Activated CD4-positive, alpha-beta memory T cell treated with anti-CD3 and anti-CD28 coated beads, Interleukin-2, amount 10 ng/mL, durations not matched to agents 7 days and 5 days (primary cell): Measurements from ENCODE around the gene PCDHGA1. TPM values are rescaled to one million over a fixed set of nuclear protein-coding genes. Genes with fewer than 3 reads are reported as not detected.
"Not testable (repeated sequence)": the region's sequence is repeated elsewhere in the genome, so short reads cannot be mapped to it uniquely, and the experiment has no call there.

Source experiments
- CTCF ChIA-PET: fragments of 350-600 bp; sonication (Branson Sonifier 250); formaldehyde crosslinking; loops from one replicate; lab custom pipeline; 2021; ENCODE audit warnings: antibody characterized with exemption, inconsistent platforms; lab: Charles Lee
- POLR2A ChIA-PET: fragments of 350-600 bp; sonication (Branson Sonifier 250); formaldehyde crosslinking; loops from one replicate; lab custom pipeline; 2021; ENCODE audit warnings: antibody characterized with exemption; lab: Charles Lee
- DNase-seq: peaks from one replicate; pipeline ENCODE4 v3.0.0-alpha.2; 2020
- H3K27ac Mint-ChIP-seq: one replicate; pipeline ENCODE4 v1.8.0; 2021; ENCODE audit warnings: mild to moderate bottlenecking, mixed read lengths
- H3K27me3 Mint-ChIP-seq: one replicate; pipeline ENCODE4 v1.8.0; 2021; ENCODE audit warnings: mixed read lengths
- H3K36me3 Mint-ChIP-seq: one replicate; pipeline ENCODE4 v1.8.0; 2021; ENCODE audit warnings: low read depth, mixed read lengths
- H3K4me1 Mint-ChIP-seq: one replicate; pipeline ENCODE4 v1.8.0; 2021; ENCODE audit warnings: mixed read lengths
- H3K4me3 Mint-ChIP-seq: one replicate; pipeline ENCODE4 v1.8.0; 2021; ENCODE audit warnings: mild to moderate bottlenecking, mixed read lengths
- H3K9me3 Mint-ChIP-seq: one replicate; pipeline ENCODE4 v1.8.0; 2021; ENCODE audit warnings: mixed read lengths
- total RNA-seq, 2 experiments: library from RNA; stranded (reverse); gene quantifications; one replicate each; pipeline ENCODE4 v1.2.3, GENCODE V29; 2021

Gene PCDHGA1
- total RNA-seq, 2 experiments from 2014 or later, result 0.05 TPM; not detected in 1

DNA sequence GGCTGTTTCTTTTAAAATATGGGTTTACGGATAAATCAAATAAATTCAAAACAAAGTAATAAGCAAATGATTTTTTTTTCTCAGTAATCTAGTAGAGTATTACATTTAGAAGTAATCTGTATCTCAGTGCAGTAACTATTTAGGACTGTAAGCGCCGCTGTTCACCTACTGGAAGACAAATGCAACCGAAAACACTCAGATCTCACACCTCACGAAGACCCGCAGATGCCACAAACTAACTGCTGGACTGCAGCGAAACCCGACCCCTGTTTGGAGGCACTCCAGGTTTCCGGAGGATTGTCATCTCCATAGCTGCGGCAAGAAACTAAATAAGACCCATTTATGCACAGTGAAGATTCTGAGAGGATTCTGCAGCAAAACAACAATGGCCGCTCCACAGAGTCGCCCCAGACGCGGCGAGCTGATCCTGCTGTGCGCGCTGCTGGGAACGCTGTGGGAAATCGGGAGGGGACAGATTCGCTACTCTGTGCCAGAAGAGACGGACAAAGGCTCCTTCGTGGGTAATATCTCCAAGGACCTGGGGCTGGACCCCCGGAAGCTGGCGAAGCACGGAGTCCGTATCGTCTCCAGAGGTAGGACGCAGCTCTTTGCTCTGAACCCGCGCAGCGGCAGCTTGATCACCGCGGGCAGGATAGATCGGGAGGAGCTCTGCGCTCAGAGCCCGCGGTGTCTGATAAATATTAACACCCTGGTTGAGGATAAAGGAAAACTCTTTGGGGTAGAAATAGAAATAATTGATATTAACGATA is 62.3 kb downstream of the PCDHGA1 start, which contains the start of gene PCDHGA8:
PCDHGA8 (plus strand) TSS at position 205 of the 770 bp plus-strand sequence; CDS start at position 386, 181 bp downstream.
- H3K36me3 Mint-ChIP-seq, result peaks cover 6% of the 10 kb centered on the region
- CTCF ChIA-PET, result interaction anchor here (1.4 kb wide), 1 partner anchor 20 kb away, joined by 5 read pairs; the partner anchor contains the start of gene PCDHGA10
- POLR2A ChIA-PET, result no interaction called here

DNA sequence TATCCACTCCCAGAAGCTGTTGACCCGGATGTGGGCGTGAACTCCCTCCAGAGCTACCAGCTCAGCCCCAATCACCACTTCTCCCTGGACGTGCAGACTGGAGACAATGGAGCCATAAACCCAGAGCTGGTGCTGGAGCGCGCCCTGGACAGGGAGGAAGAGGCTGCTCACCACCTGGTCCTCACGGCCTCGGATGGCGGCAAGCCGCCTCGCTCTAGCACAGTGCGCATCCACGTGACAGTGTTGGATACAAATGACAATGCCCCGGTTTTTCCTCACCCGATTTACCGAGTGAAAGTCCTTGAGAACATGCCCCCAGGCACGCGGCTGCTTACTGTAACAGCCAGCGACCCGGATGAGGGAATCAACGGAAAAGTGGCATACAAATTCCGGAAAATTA is 63.0 kb downstream of the PCDHGA1 start:
- H3K9me3 Mint-ChIP-seq, result peaks cover 18% of the 10 kb centered on the region
- H3K27ac Mint-ChIP-seq, result no peak overlapping the region
- H3K36me3 Mint-ChIP-seq, result peaks cover 6% of the 10 kb centered on the region
- CTCF ChIA-PET, result interaction anchor here (1.4 kb wide), 1 partner anchor 19 kb away, joined by 5 read pairs; the partner anchor contains the start of gene PCDHGA10
- peaks cover 36% of the 10 kb centered on the region for H3K27me3 Mint-ChIP-seq
- POLR2A ChIA-PET, result no interaction called here
- no peak for DNase-seq
- no peak overlapping the region for H3K4me3 Mint-ChIP-seq
- H3K4me1 Mint-ChIP-seq, result no peaks in the 10 kb centered on the region

More for the DNA sequence above, 62.3 kb downstream of the PCDHGA1 start, which contains the start of gene PCDHGA8:
- H3K27ac Mint-ChIP-seq, result no peak within 1 kb of the TSS
- DNase-seq, result no peak
- H3K9me3 Mint-ChIP-seq, result peaks cover 18% of the 10 kb centered on the region
- no peak within 1 kb of the TSS for H3K4me3 Mint-ChIP-seq
- H3K27me3 Mint-ChIP-seq, result peaks cover 36% of the 10 kb centered on the region
- no peaks in the 10 kb centered on the region for H3K4me1 Mint-ChIP-seq

DNA sequence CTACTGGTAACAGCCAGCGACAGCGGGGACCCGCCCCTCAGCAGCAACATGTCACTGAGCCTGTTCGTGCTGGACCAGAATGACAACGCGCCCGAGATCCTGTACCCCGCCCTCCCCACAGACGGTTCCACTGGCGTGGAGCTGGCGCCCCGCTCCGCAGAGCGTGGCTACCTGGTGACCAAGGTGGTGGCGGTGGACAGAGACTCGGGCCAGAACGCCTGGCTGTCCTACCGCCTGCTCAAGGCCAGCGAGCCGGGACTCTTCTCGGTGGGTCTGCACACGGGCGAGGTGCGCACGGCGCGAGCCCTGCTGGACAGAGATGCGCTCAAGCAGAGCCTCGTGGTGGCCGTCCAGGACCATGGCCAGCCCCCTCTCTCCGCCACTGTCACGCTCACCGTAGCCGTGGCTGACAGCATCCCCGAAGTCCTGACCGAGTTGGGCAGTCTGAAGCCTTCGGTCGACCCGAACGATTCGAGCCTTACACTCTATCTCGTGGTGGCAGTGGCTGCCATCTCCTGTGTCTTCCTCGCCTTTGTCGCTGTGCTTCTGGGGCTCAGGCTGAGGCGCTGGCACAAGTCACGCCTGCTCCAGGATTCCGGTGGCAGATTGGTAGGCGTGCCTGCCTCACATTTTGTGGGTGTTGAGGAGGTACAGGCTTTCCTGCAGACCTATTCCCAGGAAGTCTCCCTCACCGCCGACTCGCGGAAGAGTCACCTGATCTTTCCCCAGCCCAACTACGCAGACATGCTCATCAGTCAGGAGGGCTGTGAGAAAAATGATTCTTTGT is 64.3 kb downstream of the PCDHGA1 start:
- H3K27me3 Mint-ChIP-seq, result peaks cover 39% of the 10 kb centered on the region
- POLR2A ChIA-PET, H3K27ac Mint-ChIP-seq, H3K4me1 Mint-ChIP-seq, H3K4me3 Mint-ChIP-seq, DNase-seq: not testable (repeated sequence)
- H3K36me3 Mint-ChIP-seq, result peaks cover 10% of the 10 kb centered on the region
- peaks cover 14% of the 10 kb centered on the region for H3K9me3 Mint-ChIP-seq
- CTCF ChIA-PET, result interaction anchor here (0.7 to 1.1 kb wide), 3 partner anchors 18 to 525 kb away, joined by 3 to 4 read pairs (median 3); partner anchors contain the start of gene PCDHGA10

DNA sequence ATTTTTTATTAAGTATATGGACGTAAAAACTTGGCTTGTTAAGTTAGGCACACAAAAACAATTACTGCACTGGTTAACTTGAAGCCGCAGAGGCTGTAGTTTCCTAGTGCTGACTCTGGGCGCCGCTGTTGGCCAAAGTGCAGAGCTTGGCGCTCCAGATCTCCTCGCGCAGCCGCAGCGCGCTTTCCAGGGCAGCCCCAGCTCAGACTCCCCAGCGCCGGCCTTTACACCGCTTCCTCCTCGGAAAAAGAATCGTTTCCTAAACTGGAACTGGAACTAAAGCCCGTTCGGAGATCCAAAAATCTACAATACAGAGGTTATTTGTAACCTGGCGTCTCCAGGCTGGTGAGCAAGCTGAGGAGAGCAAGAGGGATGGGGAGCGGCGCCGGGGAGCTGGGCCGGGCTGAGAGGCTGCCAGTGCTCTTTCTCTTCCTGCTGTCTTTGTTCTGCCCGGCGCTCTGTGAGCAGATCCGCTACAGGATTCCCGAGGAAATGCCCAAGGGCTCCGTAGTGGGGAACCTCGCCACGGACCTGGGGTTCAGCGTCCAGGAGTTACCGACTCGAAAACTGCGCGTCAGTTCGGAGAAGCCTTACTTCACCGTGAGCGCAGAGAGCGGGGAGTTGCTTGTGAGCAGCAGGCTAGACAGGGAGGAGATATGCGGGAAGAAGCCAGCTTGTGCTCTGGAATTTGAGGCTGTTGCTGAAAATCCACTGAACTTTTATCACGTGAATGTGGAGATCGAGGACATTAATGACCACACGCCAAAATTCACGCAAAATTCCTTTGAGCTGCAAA is 67.6 kb downstream of the PCDHGA1 start, which contains the start of gene PCDHGB5:
PCDHGB5 (plus strand) TSS at position 192 of the 796 bp plus-strand sequence; CDS start at position 373, 181 bp downstream.
- not testable (repeated sequence) for H3K27ac Mint-ChIP-seq, H3K4me3 Mint-ChIP-seq, H3K4me1 Mint-ChIP-seq
- peak; percentile 38 for DNase-seq
- CTCF ChIA-PET, result interaction anchor here (0.9 to 2.3 kb wide), 8 partner anchors 9 to 166 kb away, joined by 3 to 11 read pairs (median 5); partner anchors contain the start of genes PCDHGA10, PCDHGA11, PCDHGB3 and PCDHGB6
- peaks cover 13% of the 10 kb centered on the region for H3K36me3 Mint-ChIP-seq
- peaks cover 11% of the 10 kb centered on the region for H3K9me3 Mint-ChIP-seq
- peaks cover 41% of the 10 kb centered on the region for H3K27me3 Mint-ChIP-seq
- POLR2A ChIA-PET, result interaction anchor here (1.1 kb wide), 1 partner anchor 78 kb away, joined by 3 read pairs; the partner anchor contains the start of gene TAF7

- Mint-ChIP-seq H3K27me3 (peaks cover 46% of the 10 kb centered on the region), H3K4me3 (no peak overlapping the region), H3K27ac (no peak overlapping the region), H3K4me1 (no peaks in the 10 kb centered on the region), H3K9me3 (peaks cover 11% of the 10 kb centered on the region), H3K36me3 (peaks cover 13% of the 10 kb centered on the region)
- CTCF ChIA-PET, result interaction anchor here (1.1 to 2.3 kb wide), 3 partner anchors 22 to 114 kb away, joined by 3 to 10 read pairs (median 6); partner anchors contain the start of genes PCDHGA11 and PCDHGB3
- no peak for DNase-seq
- POLR2A ChIA-PET, result no interaction called here
Measured at GRCh38 chr5:141398608-141399007, 68.3 kb downstream of the PCDHGA1 start.

DNA sequence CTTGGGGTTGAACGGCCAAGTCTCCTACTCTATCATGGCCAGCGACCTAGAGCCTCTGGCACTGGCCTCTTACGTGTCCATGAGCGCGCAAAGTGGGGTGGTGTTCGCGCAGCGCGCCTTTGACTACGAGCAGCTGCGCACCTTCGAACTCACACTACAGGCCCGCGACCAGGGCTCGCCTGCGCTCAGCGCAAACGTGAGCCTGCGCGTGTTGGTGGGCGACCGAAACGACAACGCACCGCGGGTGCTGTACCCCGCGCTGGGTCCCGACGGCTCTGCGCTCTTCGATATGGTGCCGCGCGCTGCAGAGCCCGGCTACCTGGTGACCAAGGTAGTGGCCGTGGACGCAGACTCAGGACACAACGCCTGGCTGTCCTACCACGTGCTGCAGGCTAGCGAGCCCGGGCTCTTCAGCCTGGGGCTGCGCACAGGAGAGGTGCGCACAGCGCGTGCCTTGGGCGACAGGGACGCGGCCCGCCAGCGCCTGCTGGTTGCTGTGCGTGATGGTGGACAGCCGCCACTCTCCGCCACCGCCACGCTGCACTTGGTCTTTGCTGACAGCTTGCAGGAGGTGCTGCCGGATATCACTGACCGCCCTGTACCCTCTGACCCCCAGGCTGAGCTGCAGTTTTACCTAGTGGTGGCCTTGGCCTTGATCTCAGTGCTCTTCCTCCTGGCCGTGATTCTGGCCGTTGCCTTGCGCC is 69.4 kb downstream of the PCDHGA1 start:
- CTCF ChIA-PET, result no interaction called here
- no peak overlapping the region for H3K27ac Mint-ChIP-seq
- H3K27me3 Mint-ChIP-seq, result peaks cover 46% of the 10 kb centered on the region
- no peak overlapping the region for H3K4me3 Mint-ChIP-seq
- peaks cover 8% of the 10 kb centered on the region for H3K9me3 Mint-ChIP-seq
- POLR2A ChIA-PET, result no interaction called here
- no peaks in the 10 kb centered on the region for H3K4me1 Mint-ChIP-seq
- H3K36me3 Mint-ChIP-seq, result peaks cover 13% of the 10 kb centered on the region
- no peak for DNase-seq

DNA sequence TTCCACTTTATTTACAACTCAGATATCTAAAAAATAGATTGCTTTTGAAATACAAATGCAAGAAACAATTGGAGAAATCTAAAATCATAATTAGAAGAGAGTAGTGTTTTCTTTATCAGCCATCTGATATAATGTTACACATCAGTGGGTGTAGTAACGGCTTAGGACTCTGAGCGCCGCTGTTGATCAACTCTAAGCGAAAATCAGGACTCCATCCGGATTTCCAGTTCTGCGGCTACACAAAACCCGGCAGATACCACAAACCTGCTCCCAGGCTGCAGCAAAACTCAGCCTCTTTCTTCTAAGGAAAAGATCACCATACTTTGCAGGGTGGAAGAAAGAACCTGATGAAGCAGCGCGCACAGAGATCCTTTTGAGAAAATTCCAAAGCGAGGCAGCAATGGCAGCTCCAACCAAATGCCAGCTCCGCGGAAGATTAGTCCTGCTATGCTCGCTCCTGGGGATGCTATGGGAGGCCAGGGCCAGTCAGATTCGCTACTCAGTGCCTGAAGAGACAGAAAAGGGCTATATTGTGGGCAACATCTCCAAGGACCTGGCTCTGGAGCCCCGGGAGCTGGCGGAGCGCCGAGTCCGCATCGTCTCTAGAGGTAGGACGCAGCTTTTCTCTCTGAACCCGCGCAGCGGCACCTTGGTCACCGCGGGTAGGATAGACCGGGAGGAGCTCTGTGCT is 72.4 kb downstream of the PCDHGA1 start, which contains the start of gene PCDHGA9:
PCDHGA9 (plus strand) TSS at position 226 of the 691 bp plus-strand sequence; CDS start at position 401, 175 bp downstream.
- peaks cover 8% of the 10 kb centered on the region for H3K9me3 Mint-ChIP-seq
- no peaks in the 10 kb centered on the region for H3K4me1 Mint-ChIP-seq
- POLR2A ChIA-PET, result no interaction called here
- CTCF ChIA-PET, result interaction anchor here (0.8 to 1.6 kb wide), 4 partner anchors 11 to 119 kb away, joined by 3 to 6 read pairs (median 4); partner anchors contain the start of gene PCDHGA10
- no peak within 1 kb of the TSS for H3K4me3 Mint-ChIP-seq
- H3K36me3 Mint-ChIP-seq, result peaks cover 13% of the 10 kb centered on the region
- H3K27me3 Mint-ChIP-seq, result peaks cover 45% of the 10 kb centered on the region
- no peak within 1 kb of the TSS for H3K27ac Mint-ChIP-seq
- DNase-seq, result no peak

DNA sequence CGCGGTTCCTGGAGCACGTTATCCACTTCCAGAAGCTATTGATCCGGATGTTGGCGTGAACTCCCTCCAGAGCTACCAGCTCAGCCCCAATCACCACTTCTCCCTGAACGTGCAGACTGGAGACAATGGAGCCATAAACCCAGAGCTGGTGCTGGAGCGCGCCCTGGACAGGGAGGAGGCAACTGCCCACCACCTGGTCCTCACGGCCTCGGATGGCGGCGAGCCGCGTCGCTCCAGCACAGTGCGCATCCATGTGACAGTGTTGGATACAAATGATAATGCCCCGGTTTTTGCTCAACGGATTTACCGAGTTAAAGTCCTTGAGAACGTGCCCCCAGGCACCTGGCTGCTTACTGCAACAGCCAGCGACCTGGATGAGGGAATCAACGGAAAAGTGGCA is 73.1 kb downstream of the PCDHGA1 start:
- H3K9me3 Mint-ChIP-seq, result peaks cover 9% of the 10 kb centered on the region
- no peak overlapping the region for H3K4me3 Mint-ChIP-seq
- ChIA-PET CTCF (interaction anchor here (0.8 to 1.6 kb wide), 4 partner anchors 10 to 118 kb away, joined by 3 to 6 read pairs (median 4); partner anchors contain the start of gene PCDHGA10), POLR2A (interaction anchor here (0.7 kb wide), 1 partner anchor 18 kb away, joined by 3 read pairs; the partner anchor contains the start of gene PCDHGA11)
- H3K27me3 Mint-ChIP-seq, result peaks cover 50% of the 10 kb centered on the region
- H3K4me1 Mint-ChIP-seq, result no peaks in the 10 kb centered on the region
- no peak for DNase-seq
- peaks cover 13% of the 10 kb centered on the region for H3K36me3 Mint-ChIP-seq
- no peak overlapping the region for H3K27ac Mint-ChIP-seq

GRCh38 chr5:141407790-141408505 is 77.6 kb downstream of the PCDHGA1 start, which contains the start of gene PCDHGB6:
Gene PCDHGB6 (plus strand): TSS chr5:141408021. CDS start chr5:141408203, 182 bp downstream.
- POLR2A ChIA-PET, H3K27ac Mint-ChIP-seq, H3K4me1 Mint-ChIP-seq, H3K36me3 Mint-ChIP-seq: not testable (repeated sequence)
- CTCF ChIA-PET, result interaction anchor here (0.9 to 2.5 kb wide), 9 partner anchors 10 to 150 kb away, joined by 3 to 6 read pairs (median 3); partner anchors contain the start of genes PCDHGA11, PCDHGA12, PCDHGB3 and PCDHGB4
- Mint-ChIP-seq H3K27me3 (peaks cover 53% of the 10 kb centered on the region), H3K4me3 (peak within 1 kb of the TSS; percentile 26), H3K9me3 (peaks cover 12% of the 10 kb centered on the region)
- peak; percentile 31 for DNase-seq

DNA sequence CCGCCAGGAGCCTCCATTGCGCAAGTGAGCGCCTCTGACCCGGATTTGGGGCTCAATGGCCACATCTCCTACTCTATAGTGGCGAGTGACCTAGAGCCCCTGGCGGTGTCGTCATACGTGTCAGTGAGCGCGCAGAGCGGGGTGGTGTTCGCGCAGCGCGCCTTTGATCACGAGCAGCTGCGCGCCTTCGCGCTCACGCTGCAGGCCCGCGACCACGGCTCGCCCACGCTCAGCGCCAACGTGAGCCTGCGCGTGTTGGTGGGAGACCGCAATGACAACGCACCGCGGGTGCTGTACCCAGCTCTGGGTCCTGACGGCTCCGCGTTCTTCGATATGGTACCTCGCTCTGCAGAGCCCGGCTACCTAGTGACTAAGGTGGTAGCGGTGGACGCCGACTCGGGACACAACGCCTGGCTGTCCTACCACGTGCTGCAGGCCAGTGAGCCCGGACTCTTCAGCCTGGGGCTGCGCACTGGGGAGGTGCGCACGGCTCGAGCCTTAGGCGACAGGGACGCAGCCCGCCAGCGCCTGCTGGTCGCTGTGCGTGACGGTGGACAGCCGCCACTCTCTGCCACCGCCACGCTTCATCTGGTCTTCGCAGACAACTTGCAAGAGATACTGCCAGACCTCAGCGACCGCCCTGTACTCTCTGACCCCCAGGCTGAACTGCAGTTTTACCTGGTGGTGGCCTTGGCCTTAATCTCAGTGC is 79.4 kb downstream of the PCDHGA1 start:
- H3K4me1 Mint-ChIP-seq, result peaks cover 12% of the 10 kb centered on the region
- ChIA-PET POLR2A (no interaction called here), CTCF (interaction anchor here (0.7 kb wide), 1 partner anchor 115 kb away, joined by 4 read pairs; no protein-coding TSS in a partner anchor)
- H3K27ac Mint-ChIP-seq, result no peak overlapping the region
- peaks cover 61% of the 10 kb centered on the region for H3K27me3 Mint-ChIP-seq
- peaks cover 16% of the 10 kb centered on the region for H3K9me3 Mint-ChIP-seq
- H3K36me3 Mint-ChIP-seq, result peaks cover 18% of the 10 kb centered on the region
- no peak overlapping the region for H3K4me3 Mint-ChIP-seq
- no peak for DNase-seq
